K562 (cell line): ENCODE results near the gene ZNF620. TPM values are rescaled to one million over a fixed set of nuclear protein-coding genes. Genes with fewer than 3 reads are reported as not detected.
A peak's percentile ranks its signal among the peaks of the same experiment; 100 is the strongest.

Experiments used
- ATF1 ChIP-seq, 2 experiments: fragments of 450-650 bp in 1 of 2; IDR thresholded peaks; 2 replicates each; pipeline ENCODE4 v1.6.1; 2016; ENCODE audit warnings: missing compliant biosample characterization in 1 of 2, missing genetic modification characterization in 1 of 2
- CBFA2T2 ChIP-seq: fragments of 450-650 bp; conservative IDR thresholded peaks from 2 replicates; pipeline ENCODE4 v1.6.1; 2017; ENCODE audit warnings: mild to moderate bottlenecking
- CHD4 ChIP-seq: fragments of 200-600 bp; sonication (generic); IDR thresholded peaks from 3 replicates; pipeline ENCODE4 v1.6.1; 2012; ENCODE audit warnings: low read depth, mild to moderate bottlenecking, mixed read lengths, low read length, inconsistent platforms; ENCODE audit not compliant: insufficient read depth, insufficient replicate concordance, poor library complexity, severe bottlenecking
- ESRRA ChIP-seq: fragments of 450-650 bp; IDR thresholded peaks from 2 replicates; pipeline ENCODE4 v1.6.1; 2014; ENCODE audit warnings: low read depth, mild to moderate bottlenecking, moderate library complexity, borderline replicate concordance
- HDAC2 ChIP-seq: fragments of 450-650 bp; IDR thresholded peaks from 2 replicates; pipeline ENCODE4 v1.6.1; 2016; ENCODE audit warnings: mild to moderate bottlenecking
- IRF2 ChIP-seq: sonication (generic); formaldehyde crosslinking; IDR thresholded peaks from 2 replicates; pipeline ENCODE4 v1.8.1; 2022; ENCODE audit warnings: mild to moderate bottlenecking, missing genetic modification reagents
- L3MBTL2 ChIP-seq: fragments of 450-650 bp; IDR thresholded peaks from 2 replicates; pipeline ENCODE4 v1.6.1; 2016; ENCODE audit warnings: mild to moderate bottlenecking, moderate library complexity
- MEF2D ChIP-seq: conservative IDR thresholded peaks from 2 replicates; pipeline ENCODE4 v1.6.1; 2016; ENCODE audit warnings: low read depth, missing genetic modification characterization, missing compliant biosample characterization
- NR2C2 ChIP-seq, 2 experiments: fragments of 200-800 bp in 1 of 2; sonication (Bioruptor generic) in 1 of 2; sonication (generic) in 1 of 2; formaldehyde crosslinking in 1 of 2; IDR thresholded peaks; 2 replicates each; pipeline versions ENCODE4 v1.6.1 to v1.8.0; 2016 to 2022; ENCODE audit warnings: mild to moderate bottlenecking in 1 of 2, missing compliant biosample characterization in 1 of 2, missing genetic modification characterization in 1 of 2, missing genetic modification reagents in 1 of 2
- POLR2H ChIP-seq: IDR thresholded peaks from 2 replicates; pipeline ENCODE4 v1.6.1; 2016; ENCODE audit warnings: missing genetic modification characterization, low read depth, mild to moderate bottlenecking, control low read depth, missing compliant biosample characterization, moderate library complexity
- RBBP5 ChIP-seq: fragments of 200-600 bp; sonication (generic); IDR thresholded peaks from 2 replicates; pipeline ENCODE4 v1.6.1; 2012; ENCODE audit warnings: borderline replicate concordance, mild to moderate bottlenecking, low read length, control low read depth, inconsistent platforms; ENCODE audit not compliant: insufficient read depth, poor library complexity, severe bottlenecking
- SAFB ChIP-seq: fragments of 200-400 bp; formaldehyde crosslinking; IDR thresholded peaks from 2 replicates; pipeline ENCODE4 v1.6.1; 2017; ENCODE audit warnings: low read depth, low read length, borderline replicate concordance
- THAP12 ChIP-seq: fragments of 250-450 bp; sonication (Bioruptor Pico); IDR thresholded peaks from 2 replicates; pipeline ENCODE4 v1.9.0; 2021; ENCODE audit warnings: mild to moderate bottlenecking, inconsistent platforms
- TSC22D4 ChIP-seq: fragments of 450-650 bp; IDR thresholded peaks from 2 replicates; pipeline ENCODE4 v1.6.1; 2016; ENCODE audit warnings: missing genetic modification characterization, missing biosample characterization, control low read depth
- ZNF445 ChIP-seq: fragments of 250-450 bp; sonication (Bioruptor Pico); IDR thresholded peaks from 2 replicates; pipeline ENCODE4 v1.4.0; 2020; ENCODE audit warnings: low read depth, mild to moderate bottlenecking, moderate library complexity
- ZNF592 ChIP-seq: fragments of 450-650 bp; IDR thresholded peaks from 2 replicates; pipeline ENCODE4 v1.6.1; 2017; ENCODE audit warnings: antibody characterized with exemption, mild to moderate bottlenecking
- ZNF639 ChIP-seq, 2 experiments: fragments of 200-800 bp in 1 of 2; sonication (Bioruptor generic) in 1 of 2; sonication (generic) in 1 of 2; formaldehyde crosslinking in 1 of 2; IDR thresholded peaks in 1 of 2; conservative IDR thresholded peaks in 1 of 2; 2 replicates each; pipeline versions ENCODE4 v1.5.0 to v1.6.1; 2016 to 2020; ENCODE audit warnings: missing compliant biosample characterization in 1 of 2, missing genetic modification characterization in 1 of 2, missing genetic modification reagents in 1 of 2
- polyA plus RNA-seq, 8 experiments: library from polyadenylated mRNA; depleted of rRNA in 4 of 8; stranded (reverse) in 5 of 8; unstranded in 3 of 8; fragments of >200 nt; fragmentation: Nextera tagmentation in 2 of 8; fragmentation: Illumina TruSeq in 1 of 8; extraction: Ambion mirVana in 2 of 8; extraction: Trizol in 1 of 8; gene quantifications; 2 replicates each; pipeline versions ENCODE4 v1.2.1 to v1.2.3, GENCODE V29; 2011 to 2014; ENCODE audit warnings: inconsistent platforms in 1 of 8, missing spikeins in 1 of 8
- total RNA-seq, 7 experiments: library from RNA; depleted of rRNA in 6 of 7; stranded (reverse); fragments of >200 nt in 6 of 7; fragmentation: Illumina TruSeq in 2 of 7; extraction: Trizol in 2 of 7; gene quantifications; 2 replicates each; pipeline versions ENCODE4 v1.2.1 to v1.2.3, GENCODE V29; 2011 to 2021; ENCODE audit warnings: low replicate concordance in 1 of 7

The ZNF620 gene
- total and polyA plus RNA-seq, 9 of the 15 experiments (the other 6 are each of a cell fraction or from before 2014, with no cell fraction given) = 1.2 to 5.5 (median 3.3) TPM

GRCh38 chr3:40456940-40457823, 48.7 kb upstream of the ZNF620 start, which contains the start of gene RPL14 (continued):
- TF ChIP-seq ZNF639 (CRISPR knock-in tag; conservative IDR thresholded peaks at IDR 0.05 in 1 of 2, IDR thresholded peaks at IDR 0.05 in 1 of 2) (peak in 1 of 2 experiments; percentile 87; a peak in 2 of 4 replicates), THAP12 (CRISPR knock-in tag) (peak; percentile 92), ATF1 (CRISPR knock-in tag; IDR thresholded peaks at IDR 0.05) (no peak), ATF1 (tag; IDR thresholded peaks at IDR 0.05) (peak; percentile 94), RBBP5 (peak; percentile 94), ZNF445 (CRISPR knock-in tag) (no peak), SAFB (peak; percentile 60; the same call in 1 of the 2 replicates), MEF2D (0 out of 2 replicates have a peak, but pooled peaks have one; percentile 39), TSC22D4 (tag) (no peak), IRF2 (CRISPR knock-in tag) (no peak; the same call in 1 of the 2 replicates), POLR2H (peak; percentile 97), CHD4 (no peak), HDAC2 (no peak; the same call in 1 of the 2 replicates), ESRRA (0 out of 2 replicates have a peak, but pooled peaks have one; percentile 69), NR2C2 (CRISPR knock-in tag; IDR thresholded peaks at IDR 0.05) (peak; percentile 83), NR2C2 (tag; IDR thresholded peaks at IDR 0.05) (peak; percentile 63; the same call in 1 of the 2 replicates), ZNF592 (peak; percentile 73), CBFA2T2 (no peak), L3MBTL2 (peak; percentile 95)
